Measurements from ENCODE around the gene GABPA.

GABPA gene

GRCh38 chr21:25788677-25789076 lies 53.9 kb downstream of the GABPA start:
- DNase-seq (ENCODE audit: low read depth) = no peak
- TF ChIP-seq CTCF (IDR thresholded peaks at IDR 0.05; ENCODE audit: control insufficient read depth, insufficient read depth, low read depth, low read length, missing control alignments) = no peak
- H3K4me3 ChIP-seq (ENCODE audit: control insufficient read depth, low read depth, low read length) = no peak overlapping the region

- peak overlapping the region; percentile 15 for H3K4me3 ChIP-seq (ENCODE audit: control insufficient read depth, low read depth, low read length)
- peak; percentile 42 for TF ChIP-seq CTCF (IDR thresholded peaks at IDR 0.05; ENCODE audit: control insufficient read depth, insufficient read depth, low read depth, low read length, missing control alignments)
- peak; percentile 7 for DNase-seq (ENCODE audit: low read depth)
These were observed 55.5 kb downstream of the GABPA start for GRCh38 chr21:25790122-25790877.

GRCh38 chr21:25790878-25791204 lies 56.1 kb downstream of the GABPA start:
- no peak overlapping the region for H3K4me3 ChIP-seq (ENCODE audit: control insufficient read depth, low read depth, low read length)
- no peak for DNase-seq (ENCODE audit: low read depth)
- TF ChIP-seq CTCF (IDR thresholded peaks at IDR 0.05; ENCODE audit: control insufficient read depth, insufficient read depth, low read depth, low read length, missing control alignments) = no peak

- TF ChIP-seq CTCF (IDR thresholded peaks at IDR 0.05; ENCODE audit: control insufficient read depth, insufficient read depth, low read depth, low read length, missing control alignments) = no peak
- DNase-seq (ENCODE audit: low read depth) = no peak
These were observed 56.5 kb downstream of the GABPA start for GRCh38 chr21:25791319-25791718.

GRCh38 chr21:25801217-25802014 lies 66.6 kb downstream of the GABPA start:
- peak; percentile 42 for DNase-seq (ENCODE audit: low read depth)
- H3K4me3 ChIP-seq (ENCODE audit: control insufficient read depth, low read depth, low read length) = no peak overlapping the region
- TF ChIP-seq CTCF (IDR thresholded peaks at IDR 0.05; ENCODE audit: control insufficient read depth, insufficient read depth, low read depth, low read length, missing control alignments) = peak; percentile 99

More at GRCh38 chr21:25791319-25791718, 56.5 kb downstream of the GABPA start:
- no peak overlapping the region for H3K4me3 ChIP-seq (ENCODE audit: control insufficient read depth, low read depth, low read length)

GRCh38 chr21:25806060-25806459 lies 71.3 kb downstream of the GABPA start:
- no peak for TF ChIP-seq CTCF (IDR thresholded peaks at IDR 0.05; ENCODE audit: control insufficient read depth, insufficient read depth, low read depth, low read length, missing control alignments)
- DNase-seq (ENCODE audit: low read depth) = no peak

More at GRCh38 chr21:25806060-25806459, 71.3 kb downstream of the GABPA start:
- H3K4me3 ChIP-seq (ENCODE audit: control insufficient read depth, low read depth, low read length) = no peak overlapping the region
